HCT116 (cell line): Measurements from ENCODE around the gene KCNMB2.

Experiments
- CTCF ChIP-seq, 3 experiments: fragments of 200-600 bp in 1 of 3; sonication (generic) in 1 of 3; IDR thresholded peaks in 2 of 3; conservative IDR thresholded peaks in 1 of 3; 2 replicates each; pipeline ENCODE4 v1.5.1; 2012 to 2017; ENCODE audit warnings: low read depth in 2 of 3, low read length in 2 of 3, antibody characterized with exemption in 1 of 3, borderline replicate concordance in 1 of 3, control low read depth in 1 of 3, mild to moderate bottlenecking in 1 of 3, mixed read lengths in 1 of 3, mixed run types in 1 of 3, moderate library complexity in 1 of 3; ENCODE audit not compliant: insufficient read depth in 1 of 3
- EZH2 ChIP-seq: fragments of 200-600 bp; sonication (generic); IDR thresholded peaks from 2 replicates; pipeline ENCODE4 v1.6.1; 2017; ENCODE audit warnings: antibody characterized with exemption, mixed run types
- EZH2phosphoT487 ChIP-seq: fragments of 200-600 bp; IDR thresholded peaks from 2 replicates; pipeline ENCODE4 v1.6.1; 2018; ENCODE audit warnings: antibody characterized with exemption, borderline replicate concordance
- FOSL1 ChIP-seq: IDR thresholded peaks from 2 replicates; pipeline ENCODE4 v1.6.1; 2012; ENCODE audit warnings: low read depth
- JUND ChIP-seq: IDR thresholded peaks from 2 replicates; pipeline ENCODE4 v1.6.1; 2012
- MAX ChIP-seq: IDR thresholded peaks from 2 replicates; pipeline ENCODE4 v1.6.1; 2012
- POLR2A ChIP-seq: IDR thresholded peaks from 2 replicates; pipeline ENCODE4 v1.7.0; 2011; ENCODE audit warnings: borderline replicate concordance; ENCODE audit not compliant: insufficient read depth, insufficient read length; ENCODE audit errors: extremely low read depth
- RAD21 ChIP-seq: IDR thresholded peaks from 2 replicates; pipeline ENCODE4 v1.6.1; 2012; ENCODE audit warnings: low read depth, mild to moderate bottlenecking
- REST ChIP-seq: IDR thresholded peaks from 2 replicates; pipeline ENCODE4 v1.6.1; 2012; ENCODE audit warnings: low read depth
- SP1 ChIP-seq: IDR thresholded peaks from 2 replicates; pipeline ENCODE4 v1.6.1; 2012; ENCODE audit warnings: low read depth
- SRF ChIP-seq: IDR thresholded peaks from 2 replicates; pipeline ENCODE4 v1.6.1; 2012; ENCODE audit warnings: low read depth
- ZBTB33 ChIP-seq: IDR thresholded peaks from 2 replicates; pipeline ENCODE4 v1.6.1; 2011; ENCODE audit warnings: mild to moderate bottlenecking, low read length, moderate library complexity; ENCODE audit not compliant: insufficient replicate concordance; ENCODE audit errors: extremely low read depth
- ZNF274 ChIP-seq: fragments of 200-500 bp; sonication (Bioruptor generic); IDR thresholded peaks from 2 replicates; pipeline ENCODE4 v1.6.1; 2014; ENCODE audit warnings: mild to moderate bottlenecking, low read depth, low read length, inconsistent platforms

- TF ChIP-seq CTCF (IDR thresholded peaks at IDR 0.05 in 2 of 3, conservative IDR thresholded peaks at IDR 0.05 in 1 of 3; ENCODE audit: borderline replicate concordance in 1 of 3, insufficient read depth in 1 of 3, low read depth in 2 of 3, low read length in 2 of 3) (no peak), JUND (no peak), POLR2A (no peak), FOSL1 (no peak), ZBTB33 (no peak), ZNF274 (no peak), SRF (no peak), SP1 (no peak), EZH2 (no peak), EZH2phosphoT487 (no peak), MAX (no peak), RAD21 (no peak), REST (no peak)
Measured at GRCh38 chr3:178804606-178805005, 268.4 kb downstream of the KCNMB2 start.
